NOMO-1 treated with DMSO at 0.1 percent for 48 hours (cell line): ENCODE data around the gene SCRN3.

Experiments used
- DNase-seq: peaks from one replicate; lab custom pipeline; 2025; ENCODE audit not compliant: unreplicated experiment; lab: John Stamatoyannopoulos, UW

The SCRN3 gene

DNA sequence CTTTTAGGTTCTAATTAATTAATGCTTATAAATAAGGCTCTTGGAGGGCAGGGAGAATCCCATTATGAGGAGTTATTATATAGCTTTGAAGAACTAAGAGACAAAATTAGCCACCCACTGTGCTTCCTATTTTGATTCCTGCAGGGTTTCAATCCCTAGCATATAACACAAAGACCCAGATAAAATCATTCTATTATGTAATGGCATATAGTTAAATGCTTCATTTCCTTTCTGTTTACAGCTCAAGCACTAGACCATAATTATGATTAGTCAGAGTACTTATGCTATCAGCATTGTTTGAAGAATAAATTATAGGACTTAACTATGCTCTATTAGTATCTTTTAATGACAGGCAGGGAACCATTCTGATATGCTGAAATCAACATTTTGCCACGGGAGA lies 82.2 kb downstream of the SCRN3 start:
- DNase-seq, result no peak
